Effector CD8-positive, alpha-beta T cell (primary cell): ENCODE data around the gene EPN2.

Experiments
- DNase-seq: peaks from one replicate; lab custom pipeline; 2025; lab: John Stamatoyannopoulos, UW

The EPN2 gene

DNA sequence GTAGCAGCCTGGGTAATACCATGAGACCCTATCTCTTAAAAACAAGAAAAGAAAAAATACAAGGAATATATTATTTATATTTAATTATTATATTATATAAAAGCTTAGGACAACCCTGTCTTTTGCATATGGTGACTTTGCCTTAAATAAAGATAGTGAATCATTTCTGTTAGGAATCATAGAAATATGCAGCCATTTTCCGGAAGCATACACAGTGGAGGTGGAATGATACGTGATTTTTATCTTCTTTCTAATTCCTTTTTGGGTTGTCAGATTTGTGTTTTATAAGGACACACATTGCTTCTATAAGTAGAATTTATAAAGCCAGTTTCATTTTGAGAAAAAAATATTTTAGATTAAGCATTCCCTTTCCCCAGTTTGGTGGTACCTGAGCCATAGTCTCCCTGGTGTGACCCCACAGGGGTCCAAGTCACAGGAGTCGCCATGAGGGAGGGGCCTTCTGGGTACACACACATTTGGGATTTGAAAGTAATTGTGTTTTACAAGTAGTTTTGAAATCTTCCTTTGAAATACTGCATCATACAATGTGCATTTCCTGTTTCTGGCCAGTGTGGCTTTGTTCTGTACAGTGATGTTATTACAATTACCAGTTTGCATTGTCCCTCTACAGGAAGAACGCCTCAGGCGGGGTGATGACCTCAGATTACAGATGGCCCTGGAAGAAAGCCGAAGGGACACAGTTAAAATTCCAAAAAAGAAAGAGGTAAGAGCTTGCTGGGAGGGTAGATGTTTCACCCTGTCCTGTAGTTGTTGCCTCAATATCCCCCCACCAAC lies 74.5 kb downstream of the EPN2 start:
- DNase-seq: no peak

DNA sequence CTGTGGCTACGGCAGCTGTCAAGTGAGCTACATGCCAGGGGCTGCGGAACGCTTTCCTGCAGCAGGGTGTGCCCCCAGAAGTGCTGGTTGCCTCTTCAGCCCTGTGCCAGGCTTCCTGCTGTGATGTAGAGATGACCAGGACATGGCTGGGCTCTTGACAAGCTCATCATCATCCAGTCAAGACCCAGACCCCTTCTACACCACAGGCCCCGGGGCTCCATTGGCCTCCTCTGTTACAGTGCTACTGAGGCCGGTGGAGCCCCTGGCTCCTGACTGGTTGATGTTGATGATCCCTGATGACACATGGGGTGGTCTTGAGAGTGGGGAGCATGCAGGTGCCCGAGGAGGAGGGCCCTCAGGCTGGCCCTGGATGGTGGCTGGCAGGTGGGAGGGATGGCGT lies 75.2 kb downstream of the EPN2 start:
- no peak for DNase-seq

DNA sequence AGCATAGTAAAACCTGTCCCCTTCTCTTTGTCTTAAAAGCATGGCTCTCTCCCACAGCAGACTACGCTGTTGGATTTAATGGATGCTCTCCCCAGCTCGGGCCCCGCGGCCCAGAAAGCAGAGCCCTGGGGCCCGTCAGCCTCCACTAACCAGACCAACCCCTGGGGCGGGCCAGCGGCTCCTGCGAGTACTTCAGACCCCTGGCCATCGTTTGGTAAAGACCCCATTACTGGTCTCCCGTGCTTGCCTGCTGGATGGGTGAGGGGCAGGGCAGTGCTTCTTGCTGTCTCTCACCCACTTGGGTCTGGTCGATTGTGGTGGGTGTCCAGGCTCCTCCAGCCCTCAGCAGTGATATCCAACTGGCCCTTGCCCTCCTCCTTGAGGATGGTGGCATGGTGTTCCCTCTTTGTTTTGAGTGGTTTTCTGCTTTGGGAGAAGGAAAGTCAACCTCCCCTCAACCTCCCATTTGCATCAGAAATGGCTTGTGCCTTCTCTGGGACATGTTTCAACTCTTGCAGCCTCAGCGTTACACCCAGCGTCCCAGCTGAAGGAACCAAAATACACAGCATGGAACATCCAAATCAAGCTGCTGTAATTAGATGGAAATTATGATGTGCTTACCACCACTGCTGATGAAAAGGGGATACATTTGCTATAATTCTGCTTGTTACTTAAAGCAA lies 76.0 kb downstream of the EPN2 start:
- no peak for DNase-seq

DNA sequence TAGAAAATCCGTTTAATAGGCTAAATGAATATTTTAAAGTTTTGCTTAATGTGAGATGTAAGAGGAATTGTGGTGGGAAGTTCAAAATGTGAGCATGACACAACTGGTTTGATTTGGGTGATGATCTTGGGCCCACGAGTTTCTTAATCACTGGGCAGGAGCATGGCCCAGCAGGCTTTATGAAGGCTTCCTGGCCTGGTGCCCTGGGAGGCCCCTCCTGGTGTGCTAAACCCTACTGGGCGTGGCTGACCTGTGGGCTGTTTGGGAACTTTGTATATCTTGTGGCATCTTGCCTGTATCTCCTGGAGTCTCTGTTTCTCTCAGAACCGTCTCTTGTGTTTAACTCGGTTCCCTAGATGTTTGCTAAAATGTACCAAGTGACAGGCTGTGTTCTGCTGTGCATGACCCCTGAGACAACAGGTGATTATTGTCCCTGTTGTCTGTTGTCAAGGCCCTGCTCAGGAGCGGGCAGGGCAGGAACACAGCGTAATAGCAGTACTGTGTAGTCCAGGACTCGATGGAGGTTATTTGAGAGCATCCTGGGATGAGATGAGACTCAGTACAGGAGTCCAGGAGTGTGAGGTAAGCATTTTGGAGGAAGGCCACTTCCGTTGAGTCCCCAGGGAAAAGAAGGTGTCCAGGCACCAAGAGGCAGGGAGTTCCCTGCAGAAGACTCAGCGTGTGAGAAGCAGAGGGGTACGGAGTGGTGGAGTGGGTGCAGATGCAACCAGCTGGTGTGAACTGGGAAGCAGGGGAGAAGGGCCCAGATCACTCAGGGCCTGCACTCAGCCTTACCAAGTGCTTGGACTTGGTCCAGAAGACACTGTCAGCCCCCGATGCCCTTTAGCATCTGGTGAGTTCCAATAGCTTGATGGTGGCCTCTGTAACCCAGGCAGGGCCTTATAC lies 76.8 kb downstream of the EPN2 start:
- DNase-seq: no peak

DNA sequence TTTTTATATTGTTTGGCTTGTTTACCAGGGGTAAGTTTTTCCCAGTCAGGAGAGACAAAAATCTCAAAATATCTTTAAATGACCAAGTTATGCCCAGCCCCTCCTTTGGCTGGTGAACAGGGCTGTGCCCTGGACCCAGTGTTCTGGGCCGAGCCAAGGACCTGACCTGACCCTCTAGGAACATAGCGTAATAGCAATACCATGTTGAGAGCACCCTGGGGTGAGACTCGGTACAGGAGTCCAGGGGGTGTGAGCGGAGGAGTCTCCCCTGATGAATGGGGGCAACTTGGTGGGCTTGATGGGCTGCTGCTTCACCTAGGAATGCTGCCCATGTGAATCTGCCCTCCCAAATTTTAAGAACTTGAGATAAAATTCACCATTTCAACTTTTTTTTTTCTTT lies 77.9 kb downstream of the EPN2 start:
- DNase-seq: no peak

DNA sequence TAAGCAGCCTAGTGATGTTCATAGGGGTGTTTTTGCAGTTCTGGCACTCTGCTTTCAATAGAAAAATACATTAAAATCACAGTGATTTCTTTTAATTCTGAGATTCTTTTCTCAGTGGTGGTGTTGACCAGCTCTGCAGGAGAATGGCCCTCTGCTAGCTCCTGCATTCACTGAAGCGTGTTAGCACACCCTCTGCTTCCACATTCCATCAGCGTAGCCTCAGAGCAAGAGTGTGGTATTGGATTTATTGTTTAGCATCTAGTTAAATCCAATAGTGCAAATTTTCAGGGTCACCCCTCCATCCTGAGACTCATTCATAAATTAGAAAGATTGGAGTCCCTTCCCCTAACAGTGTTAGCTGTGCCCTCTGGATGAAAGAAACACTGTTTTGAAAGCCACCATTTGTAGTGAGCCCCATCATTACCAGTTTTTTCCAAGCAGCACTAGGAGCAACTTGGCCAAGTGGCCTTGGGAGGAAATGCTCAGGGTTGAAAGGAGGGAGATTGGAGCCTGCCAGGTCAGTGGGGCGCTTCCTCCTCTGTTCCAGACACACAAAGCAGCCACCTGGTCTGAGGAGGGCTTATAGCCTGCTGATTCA lies 79.7 kb downstream of the EPN2 start:
- DNase-seq: no peak

DNA sequence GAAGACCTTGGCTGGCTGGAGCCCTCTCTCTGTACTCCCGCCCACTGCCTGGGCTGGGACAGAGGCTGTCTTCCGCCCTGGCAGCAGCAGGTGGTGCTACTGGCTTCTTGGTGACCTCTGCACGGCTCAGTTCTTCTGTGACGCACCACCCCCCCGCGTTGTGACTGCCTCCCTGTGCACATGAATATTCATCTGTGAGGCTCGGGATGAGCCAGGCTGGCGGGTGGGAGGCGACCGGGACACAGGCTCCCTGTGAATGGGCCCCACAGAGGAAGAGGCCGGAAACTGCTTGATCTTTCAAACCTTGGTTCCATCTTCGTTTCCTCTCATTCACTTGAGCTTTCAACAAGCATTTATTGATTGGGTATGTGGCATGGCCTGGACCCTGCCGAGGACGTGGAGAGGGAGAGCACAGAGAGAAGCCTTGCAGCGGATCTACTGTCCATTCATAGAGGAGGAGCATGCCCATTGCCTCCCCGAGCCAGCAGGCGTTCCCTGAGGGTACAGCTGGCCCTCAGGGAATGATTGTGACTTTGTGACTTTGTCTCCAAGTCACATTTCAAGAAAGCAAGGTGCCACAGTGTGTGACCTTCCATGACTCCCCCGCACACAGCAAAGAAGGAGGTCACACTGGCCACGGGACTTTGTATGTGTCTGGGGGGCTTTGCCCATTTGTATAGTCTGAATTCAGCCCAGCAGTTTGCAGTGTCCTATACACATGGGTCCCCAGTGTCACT lies 80.4 kb downstream of the EPN2 start:
- no peak for DNase-seq

DNA sequence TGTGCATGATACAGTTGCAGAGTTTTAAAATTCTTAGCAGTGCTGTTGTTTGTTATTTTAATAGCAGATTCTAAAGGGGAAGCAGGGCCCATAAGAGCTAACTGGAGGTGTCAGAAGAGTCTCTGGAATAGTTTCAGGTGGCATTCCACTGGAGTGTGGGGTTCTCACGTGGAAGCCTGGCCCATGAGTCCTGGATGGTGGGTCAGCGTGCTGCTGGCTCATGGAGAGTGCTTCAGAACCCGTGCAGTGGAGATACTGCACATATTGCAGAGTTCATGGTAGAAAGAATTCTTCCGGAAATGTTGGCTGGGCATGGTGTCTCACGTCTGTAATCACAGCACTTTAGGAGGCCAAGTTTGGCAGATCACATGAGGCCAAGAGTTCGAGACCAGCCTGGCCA lies 81.4 kb downstream of the EPN2 start:
- no peak for DNase-seq

DNA sequence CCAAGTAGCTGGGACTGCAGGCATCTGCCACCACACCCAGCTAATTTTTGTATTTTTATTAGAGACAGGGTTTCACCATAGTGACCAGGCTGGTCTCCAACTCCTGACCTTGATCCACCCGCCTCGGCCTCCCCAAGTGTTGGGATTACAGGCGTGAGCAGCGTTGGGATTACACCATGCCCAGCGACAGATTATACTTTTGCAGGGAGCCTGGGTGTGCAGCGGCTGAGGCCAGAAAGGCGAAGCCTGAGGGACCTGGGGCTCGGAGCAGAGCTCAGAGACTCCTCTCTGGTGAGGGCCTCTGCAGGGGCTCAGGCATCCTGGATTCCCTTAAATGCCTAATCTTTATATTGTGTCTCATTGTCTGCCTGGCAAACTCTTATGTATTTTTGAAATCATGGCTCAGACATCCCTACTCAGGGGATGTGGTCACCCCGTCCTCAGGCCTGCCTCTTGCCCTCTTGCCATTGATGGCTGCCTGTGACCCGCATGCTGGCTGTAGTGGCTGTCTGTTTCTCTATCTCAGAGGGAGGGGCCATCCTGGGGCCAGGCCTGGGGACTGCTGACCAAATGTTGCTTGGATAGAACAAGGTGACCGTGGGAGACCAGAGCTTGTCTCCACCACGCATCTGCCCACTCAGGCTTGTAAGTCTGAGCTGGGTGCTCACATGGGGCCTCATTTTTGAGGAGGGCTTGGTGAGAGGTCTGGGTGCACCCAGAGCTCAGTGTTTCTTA lies 82.8 kb downstream of the EPN2 start:
- no peak for DNase-seq

- no peak for DNase-seq
Observed at GRCh38 chr17:19320876-19321275, 83.7 kb downstream of the EPN2 start.

- no peak for DNase-seq
Observed at GRCh38 chr17:19321481-19322128, 84.4 kb downstream of the EPN2 start.

DNA sequence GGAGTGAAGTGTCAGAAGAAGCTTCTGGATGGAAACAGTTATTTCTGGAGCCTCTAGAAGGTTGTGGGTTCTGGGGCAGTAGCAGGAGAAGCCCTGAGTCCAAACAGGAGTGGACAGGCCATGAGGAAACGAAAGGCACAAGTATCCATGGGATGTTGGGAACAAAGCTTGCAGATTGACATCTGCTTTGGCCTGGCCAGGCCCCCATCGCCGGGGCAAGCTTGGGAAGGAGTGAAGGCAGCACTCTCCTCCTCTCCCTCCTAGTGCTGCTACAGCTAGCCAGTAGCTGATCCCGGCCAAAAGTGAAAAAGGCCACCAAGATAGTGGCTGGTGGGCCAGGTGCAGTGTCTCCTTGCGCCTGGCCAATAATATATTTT lies 85.0 kb downstream of the EPN2 start:
- no peak for DNase-seq

- DNase-seq: no peak
Observed at GRCh38 chr17:19322861-19323260, 85.7 kb downstream of the EPN2 start.

- DNase-seq: no peak
Observed at GRCh38 chr17:19325542-19325941, 88.4 kb downstream of the EPN2 start.

- DNase-seq: no peak
Observed at GRCh38 chr17:19327031-19327783, 90.0 kb downstream of the EPN2 start.

- DNase-seq: no peak
Observed at GRCh38 chr17:19328441-19329061, 91.4 kb downstream of the EPN2 start.

DNA sequence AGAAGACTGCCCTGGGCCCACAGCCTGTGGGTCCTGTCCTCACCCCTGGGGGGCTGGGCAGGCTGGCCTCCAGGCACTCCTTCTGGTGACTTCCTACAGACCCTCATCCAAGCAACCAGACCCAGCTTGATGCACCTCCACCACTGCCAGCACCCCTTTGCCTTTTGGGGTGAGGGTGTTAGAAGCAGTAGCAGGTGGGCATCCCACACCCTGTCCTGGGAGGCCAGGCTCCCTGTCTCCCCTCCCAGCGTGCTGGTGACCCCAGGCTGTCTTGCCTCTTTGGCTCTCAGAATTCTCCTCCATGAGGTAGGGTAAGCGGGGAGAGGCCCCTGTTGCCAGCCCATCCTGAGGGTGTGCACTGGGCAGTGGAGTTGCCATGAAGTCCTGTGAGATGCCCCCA lies 92.0 kb downstream of the EPN2 start:
- DNase-seq: no peak

GRCh38 chr17:19329839-19330238 lies 92.7 kb downstream of the EPN2 start:
- DNase-seq: no peak

DNA sequence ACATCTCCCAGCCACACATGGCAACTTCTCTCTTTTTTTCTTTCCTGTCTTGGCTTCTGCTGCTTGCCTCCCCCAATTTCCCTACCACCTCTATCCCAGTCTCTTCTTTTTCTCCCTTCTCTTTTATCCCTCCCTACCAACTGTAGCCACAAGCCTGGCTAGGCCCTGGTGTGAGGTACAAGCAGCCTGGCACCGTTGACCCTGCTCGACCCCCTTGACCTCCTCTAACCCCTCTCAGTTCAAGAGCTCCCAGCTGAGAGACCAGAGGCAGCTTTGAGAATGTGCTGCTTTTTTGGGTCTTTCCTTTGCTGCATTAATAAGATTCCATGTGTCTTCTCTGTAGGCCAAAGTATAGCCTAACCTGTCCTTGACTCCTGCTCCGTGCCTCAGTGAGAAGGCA lies 93.1 kb downstream of the EPN2 start:
- no peak for DNase-seq
